Activated CD8-positive, alpha-beta memory T cell treated with anti-CD3 and anti-CD28 coated beads, Interleukin-2, amount 50 U/mL, for 1 hour (primary cell): ENCODE data around the gene RUNX1.

Experiments used
- DNase-seq: peaks from one replicate; pipeline ENCODE4 v3.0.0-alpha.2; 2020; ENCODE audit errors: extremely low read depth

Gene RUNX1

GRCh38 chr21:35059742-35060141 lies 10.6 kb upstream of the RUNX1 start:
- DNase-seq: no peak

- DNase-seq: no peak
These were observed 9.0 kb upstream of the RUNX1 start for GRCh38 chr21:35058058-35058457.

- DNase-seq: no peak
These were observed 8.3 kb upstream of the RUNX1 start for GRCh38 chr21:35057428-35057827.

- no peak for DNase-seq
These were observed 4.4 kb upstream of the RUNX1 start for GRCh38 chr21:35053356-35054096.

GRCh38 chr21:35052801-35053200 lies 3.7 kb upstream of the RUNX1 start:
- DNase-seq: no peak

GRCh38 chr21:35051287-35051818 lies 2.3 kb upstream of the RUNX1 start:
- DNase-seq: no peak

- no peak for DNase-seq
These were observed 1.5 kb upstream of the RUNX1 start for GRCh38 chr21:35050348-35051286.

- no peak for DNase-seq
These were observed 910 bp downstream of the RUNX1 start for GRCh38 chr21:35048183-35048601.

- DNase-seq: no peak
These were observed 2.2 kb downstream of the RUNX1 start for GRCh38 chr21:35046880-35047229.

- no peak for DNase-seq
These were observed 2.9 kb downstream of the RUNX1 start for GRCh38 chr21:35046263-35046624.

GRCh38 chr21:35045542-35046262 lies 3.4 kb downstream of the RUNX1 start:
- no peak for DNase-seq

- no peak for DNase-seq
These were observed 4.1 kb downstream of the RUNX1 start for GRCh38 chr21:35044770-35045541.

GRCh38 chr21:35044128-35044527 lies 5.0 kb downstream of the RUNX1 start:
- no peak for DNase-seq

- DNase-seq: no peak
These were observed 5.6 kb downstream of the RUNX1 start for GRCh38 chr21:35043549-35043948.

- DNase-seq: no peak
These were observed 6.3 kb downstream of the RUNX1 start for GRCh38 chr21:35042836-35043235.

- no peak for DNase-seq
These were observed 7.2 kb downstream of the RUNX1 start for GRCh38 chr21:35041881-35042280.

GRCh38 chr21:35041122-35041521 lies 8.0 kb downstream of the RUNX1 start:
- no peak for DNase-seq

- no peak for DNase-seq
These were observed 9.4 kb downstream of the RUNX1 start for GRCh38 chr21:35039595-35040289.

- DNase-seq: no peak
These were observed 10.3 kb downstream of the RUNX1 start for GRCh38 chr21:35038772-35039319.

- no peak for DNase-seq
These were observed 11.7 kb downstream of the RUNX1 start for GRCh38 chr21:35037384-35037765.
